ENCODE results near the gene DMKN. TPM values are rescaled to one million over a fixed set of nuclear protein-coding genes. Genes with fewer than 3 reads are reported as not detected.

Gene DMKN
- total RNA-seq, 1 donor from 2014 or later, result 0.27 TPM

DNA sequence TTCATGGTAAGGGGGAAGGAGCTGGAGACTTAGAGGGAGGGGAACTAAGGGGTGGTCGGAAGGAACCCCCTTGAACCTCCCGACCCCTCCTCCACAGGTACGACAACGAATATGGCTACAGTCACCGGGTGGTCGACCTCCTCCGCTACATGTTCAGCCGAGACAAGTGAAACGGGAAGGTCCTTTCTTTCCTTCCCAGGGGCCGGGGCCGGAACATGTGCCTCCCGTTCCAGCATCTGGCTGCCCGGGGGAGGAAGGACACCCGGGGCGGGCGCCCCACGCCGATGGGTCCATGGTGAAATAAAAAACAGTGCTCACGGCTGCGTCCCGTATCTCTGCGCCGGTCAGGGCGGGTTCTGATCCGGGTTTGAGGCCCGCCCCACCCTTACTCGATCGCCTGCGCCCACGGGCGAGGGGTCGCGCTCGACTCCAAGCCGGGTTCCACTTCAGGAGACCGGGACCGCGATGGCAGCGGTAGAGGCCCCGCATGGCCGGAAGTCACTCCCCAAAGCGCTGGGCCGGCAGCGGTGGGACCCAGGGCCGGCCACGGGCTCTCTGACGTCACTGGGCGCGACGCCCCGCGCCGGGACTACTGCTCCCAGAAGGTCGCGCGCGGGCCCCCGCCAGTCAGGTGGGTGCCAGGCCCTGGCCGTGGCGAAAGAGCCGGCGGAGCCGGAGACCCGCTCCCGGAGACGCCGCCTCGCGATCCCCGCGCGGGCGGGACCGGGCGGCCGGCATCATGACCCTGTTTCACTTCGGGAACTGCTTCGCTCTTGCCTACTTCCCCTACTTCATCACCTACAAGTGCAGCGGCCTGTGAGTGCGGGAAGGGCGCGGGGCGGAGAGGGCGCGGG lies 31.8 kb upstream of the DMKN start, which contains the start of gene TMEM147:
TMEM147 (plus strand) TSS at position 626 of the 854 bp plus-strand sequence; CDS start at position 740, 114 bp downstream.
- intact Hi-C loops (cut with micrococcal nuclease), result loop anchor here (1.0 to 5.0 kb wide), 3 partner anchors 33 to 167 kb away; partner anchors contain the start of genes DMKN and HAUS5
- peak within 1 kb of the TSS; percentile 95 for H3K27ac Mint-ChIP-seq
- peak within 1 kb of the TSS; percentile 94 for H3K4me3 Mint-ChIP-seq (ENCODE audit: low read depth)
- H3K36me3 Mint-ChIP-seq (ENCODE audit: low read depth), result peaks cover 31% of the 10 kb centered on the region
- peak; percentile 78 for DNase-seq (ENCODE audit: low spot score)
- H3K4me1 Mint-ChIP-seq (ENCODE audit: low read depth), result peaks cover 18% of the 10 kb centered on the region
- H3K27me3 Mint-ChIP-seq (ENCODE audit: low read depth), result no peaks in the 10 kb centered on the region
- no peaks in the 10 kb centered on the region for H3K9me3 Mint-ChIP-seq

GRCh38 chr19:35544110-35544802 lies 30.8 kb upstream of the DMKN start:
- intact Hi-C loops (cut with micrococcal nuclease), result no loop called here

GRCh38 chr19:35543280-35544109 lies 30.0 kb upstream of the DMKN start:
- Mint-ChIP-seq H3K27ac (no peak overlapping the region), H3K9me3 (no peaks in the 10 kb centered on the region), H3K36me3 (ENCODE audit: low read depth) (peaks cover 27% of the 10 kb centered on the region), H3K4me3 (ENCODE audit: low read depth) (no peak overlapping the region), H3K4me1 (ENCODE audit: low read depth) (peaks cover 15% of the 10 kb centered on the region), H3K27me3 (ENCODE audit: low read depth) (no peaks in the 10 kb centered on the region)
- intact Hi-C loops (cut with micrococcal nuclease), result no loop called here
- no peak for DNase-seq (ENCODE audit: low spot score)

More at GRCh38 chr19:35544110-35544802, 30.8 kb upstream of the DMKN start:
- Mint-ChIP-seq H3K27ac (peak overlapping the region; percentile 87), H3K36me3 (ENCODE audit: low read depth) (peaks cover 30% of the 10 kb centered on the region), H3K4me1 (ENCODE audit: low read depth) (peaks cover 17% of the 10 kb centered on the region), H3K4me3 (ENCODE audit: low read depth) (peak overlapping the region; percentile 94), H3K9me3 (no peaks in the 10 kb centered on the region), H3K27me3 (ENCODE audit: low read depth) (no peaks in the 10 kb centered on the region)
- DNase-seq (ENCODE audit: low spot score), result no peak

GRCh38 chr19:35542209-35542608 lies 28.8 kb upstream of the DMKN start:
- peaks cover 15% of the 10 kb centered on the region for H3K4me1 Mint-ChIP-seq (ENCODE audit: low read depth)
- H3K27me3 Mint-ChIP-seq (ENCODE audit: low read depth), result no peaks in the 10 kb centered on the region
- intact Hi-C loops (cut with micrococcal nuclease), result no loop called here
- H3K36me3 Mint-ChIP-seq (ENCODE audit: low read depth), result peaks cover 20% of the 10 kb centered on the region
- H3K4me3 Mint-ChIP-seq (ENCODE audit: low read depth), result no peak overlapping the region
- no peaks in the 10 kb centered on the region for H3K9me3 Mint-ChIP-seq
- no peak overlapping the region for H3K27ac Mint-ChIP-seq
- no peak for DNase-seq (ENCODE audit: low spot score)

DNA sequence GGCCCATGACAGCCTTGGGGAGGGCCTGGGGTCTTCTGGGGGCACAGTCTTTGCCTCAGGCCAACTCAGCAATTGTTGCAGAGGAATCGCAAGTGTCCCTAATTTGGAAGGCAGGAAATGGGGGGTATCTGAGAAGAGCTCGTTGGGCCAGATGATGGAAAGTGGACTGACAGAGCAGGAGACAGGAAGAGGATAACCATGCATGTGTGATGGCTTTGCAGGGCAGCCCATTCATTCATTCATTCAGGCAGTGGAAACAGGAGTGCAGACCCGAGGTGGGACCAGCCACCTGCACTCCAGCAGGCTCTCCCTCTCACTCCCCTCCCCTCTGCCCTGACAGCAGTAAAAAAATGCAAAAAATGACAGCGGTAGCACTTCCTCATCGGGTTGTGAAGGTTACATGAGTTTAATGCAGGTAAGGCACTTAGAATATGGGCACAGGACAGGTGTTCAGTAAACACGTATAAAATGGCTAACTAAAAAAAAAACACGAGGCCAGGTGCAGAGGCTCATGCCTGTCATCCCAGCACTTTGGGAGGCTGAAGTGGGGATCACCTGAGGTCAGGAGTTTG lies 27.0 kb upstream of the DMKN start:
- Mint-ChIP-seq H3K4me3 (ENCODE audit: low read depth) (no peak overlapping the region), H3K27ac (no peak overlapping the region), H3K4me1 (ENCODE audit: low read depth) (peaks cover 9% of the 10 kb centered on the region), H3K9me3 (no peaks in the 10 kb centered on the region), H3K36me3 (ENCODE audit: low read depth) (peaks cover 11% of the 10 kb centered on the region), H3K27me3 (ENCODE audit: low read depth) (no peaks in the 10 kb centered on the region)
- no peak for DNase-seq (ENCODE audit: low spot score)
- intact Hi-C loops (cut with micrococcal nuclease), result no loop called here

- Mint-ChIP-seq H3K36me3 (ENCODE audit: low read depth) (peaks cover 11% of the 10 kb centered on the region), H3K27me3 (ENCODE audit: low read depth) (peaks cover 2% of the 10 kb centered on the region), H3K27ac (no peak overlapping the region), H3K4me1 (ENCODE audit: low read depth) (peaks cover 8% of the 10 kb centered on the region), H3K4me3 (ENCODE audit: low read depth) (no peak overlapping the region), H3K9me3 (no peaks in the 10 kb centered on the region)
- no peak for DNase-seq (ENCODE audit: low spot score)
- intact Hi-C loops (cut with micrococcal nuclease), result no loop called here
Observed at GRCh38 chr19:35539850-35540249, 26.4 kb upstream of the DMKN start.

GRCh38 chr19:35539314-35539713 lies 25.9 kb upstream of the DMKN start:
- Mint-ChIP-seq H3K27me3 (ENCODE audit: low read depth) (peaks cover 3% of the 10 kb centered on the region), H3K27ac (no peak overlapping the region), H3K9me3 (no peaks in the 10 kb centered on the region), H3K36me3 (ENCODE audit: low read depth) (peaks cover 8% of the 10 kb centered on the region), H3K4me3 (ENCODE audit: low read depth) (no peak overlapping the region), H3K4me1 (ENCODE audit: low read depth) (peaks cover 2% of the 10 kb centered on the region)
- intact Hi-C loops (cut with micrococcal nuclease), result no loop called here
- DNase-seq (ENCODE audit: low spot score), result no peak

- Mint-ChIP-seq H3K9me3 (no peaks in the 10 kb centered on the region), H3K27ac (no peak overlapping the region), H3K27me3 (ENCODE audit: low read depth) (peaks cover 22% of the 10 kb centered on the region), H3K36me3 (ENCODE audit: low read depth) (no peaks in the 10 kb centered on the region), H3K4me1 (ENCODE audit: low read depth) (peaks cover 5% of the 10 kb centered on the region), H3K4me3 (ENCODE audit: low read depth) (no peak overlapping the region)
- intact Hi-C loops (cut with micrococcal nuclease), result no loop called here
- DNase-seq (ENCODE audit: low spot score), result no peak
Observed at GRCh38 chr19:35534803-35535480, 21.5 kb upstream of the DMKN start.

- Mint-ChIP-seq H3K9me3 (no peaks in the 10 kb centered on the region), H3K4me3 (ENCODE audit: low read depth) (peak overlapping the region; percentile 22), H3K27ac (no peak overlapping the region), H3K36me3 (ENCODE audit: low read depth) (no peaks in the 10 kb centered on the region), H3K4me1 (ENCODE audit: low read depth) (peaks cover 5% of the 10 kb centered on the region), H3K27me3 (ENCODE audit: low read depth) (peaks cover 27% of the 10 kb centered on the region)
- intact Hi-C loops (cut with micrococcal nuclease), result no loop called here
- peak; percentile 35 for DNase-seq (ENCODE audit: low spot score)
Observed at GRCh38 chr19:35533822-35534392, 20.5 kb upstream of the DMKN start.

- Mint-ChIP-seq H3K9me3 (no peaks in the 10 kb centered on the region), H3K4me3 (ENCODE audit: low read depth) (peak within 1 kb of the TSS; percentile 22), H3K27ac (no peak within 1 kb of the TSS), H3K36me3 (ENCODE audit: low read depth) (no peaks in the 10 kb centered on the region), H3K27me3 (ENCODE audit: low read depth) (peaks cover 30% of the 10 kb centered on the region), H3K4me1 (ENCODE audit: low read depth) (peaks cover 5% of the 10 kb centered on the region)
- intact Hi-C loops (cut with micrococcal nuclease), result no loop called here
- no peak for DNase-seq (ENCODE audit: low spot score)
Observed at GRCh38 chr19:35533201-35533821, 19.9 kb upstream of the DMKN start, which contains the start of gene GAPDHS. Gene GAPDHS (plus strand): TSS chr19:35533456. CDS start chr19:35533528, 72 bp downstream.

DNA sequence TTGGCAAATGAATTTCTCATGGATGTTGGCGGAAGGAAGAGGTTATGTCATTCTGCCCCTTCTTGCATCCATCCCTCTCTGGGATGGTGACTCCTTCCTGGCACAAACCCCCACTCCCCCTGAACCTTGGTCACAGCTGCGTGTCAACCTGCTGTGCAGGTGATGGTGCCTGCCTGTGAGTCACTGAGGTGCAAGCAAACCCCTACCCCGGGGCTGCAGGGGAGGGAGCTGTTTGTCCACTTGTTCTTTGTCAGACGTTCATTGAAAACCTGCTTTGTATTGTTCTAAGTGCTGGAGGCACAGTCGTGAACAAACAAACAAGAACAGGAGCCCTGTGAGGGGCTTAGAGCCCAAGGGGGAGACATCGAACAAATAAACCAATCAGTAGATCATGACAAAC lies 17.8 kb upstream of the DMKN start:
- peaks cover 5% of the 10 kb centered on the region for H3K4me1 Mint-ChIP-seq (ENCODE audit: low read depth)
- no peaks in the 10 kb centered on the region for H3K9me3 Mint-ChIP-seq
- no peak overlapping the region for H3K4me3 Mint-ChIP-seq (ENCODE audit: low read depth)
- no peaks in the 10 kb centered on the region for H3K36me3 Mint-ChIP-seq (ENCODE audit: low read depth)
- H3K27me3 Mint-ChIP-seq (ENCODE audit: low read depth), result peaks cover 30% of the 10 kb centered on the region
- H3K27ac Mint-ChIP-seq, result no peak overlapping the region
- DNase-seq (ENCODE audit: low spot score), result no peak
- intact Hi-C loops (cut with micrococcal nuclease), result no loop called here
